GM12865 (cell line): ENCODE results near the gene DHRS12.
A peak's percentile ranks its signal among the peaks of the same experiment; 100 is the strongest.

Source experiments
- DNase-seq: peaks from one replicate; pipeline ENCODE4 v3.0.0; 2010; ENCODE audit warnings: low read depth
- H3K4me3 ChIP-seq: 2 replicates; pipeline ENCODE4 v1.5.1; 2011; ENCODE audit warnings: mild to moderate bottlenecking, low read depth, low read length, control low read depth
- CTCF ChIP-seq: IDR thresholded peaks from 2 replicates; pipeline ENCODE4 v1.5.1; 2011; ENCODE audit warnings: low read length, control low read depth, low read depth, inconsistent platforms; ENCODE audit not compliant: insufficient read depth; ENCODE audit errors: missing control alignments

DHRS12 gene

GRCh38 chr13:51776179-51776578, 27.8 kb downstream of the DHRS12 start:
- no peak for TF ChIP-seq CTCF
- no peak overlapping the region for H3K4me3 ChIP-seq
- no peak for DNase-seq

- TF ChIP-seq CTCF = no peak
Measured at GRCh38 chr13:51773515-51773914, 30.4 kb downstream of the DHRS12 start.

GRCh38 chr13:51772781-51773180, 31.2 kb downstream of the DHRS12 start:
- no peak for TF ChIP-seq CTCF
- H3K4me3 ChIP-seq = no peak overlapping the region
- no peak for DNase-seq

More at GRCh38 chr13:51773515-51773914, 30.4 kb downstream of the DHRS12 start:
- DNase-seq = no peak
- no peak overlapping the region for H3K4me3 ChIP-seq

GRCh38 chr13:51772105-51772455, 31.9 kb downstream of the DHRS12 start:
- TF ChIP-seq CTCF = no peak
- DNase-seq = no peak
- H3K4me3 ChIP-seq = no peak overlapping the region

- TF ChIP-seq CTCF = no peak
- DNase-seq = no peak
- no peak overlapping the region for H3K4me3 ChIP-seq
Measured at GRCh38 chr13:51771418-51772104, 32.4 kb downstream of the DHRS12 start.

GRCh38 chr13:51770681-51771417, 33.1 kb downstream of the DHRS12 start:
- H3K4me3 ChIP-seq = no peak overlapping the region
- DNase-seq = peak; percentile 23

More at GRCh38 chr13:51770681-51771417, 33.1 kb downstream of the DHRS12 start:
- TF ChIP-seq CTCF = no peak
